Activated CD4-positive, CD25-positive, alpha-beta regulatory T cell treated with anti-CD3 and anti-CD28 coated beads, Interleukin-2, amount 50 U/mL, for 24 hours (primary cell): ENCODE data around the gene ITGB5.

ENCODE experiments used
- ATAC-seq, 2 donors: fragments of 150-1000 bp; cut with Tn5 transposase; one replicate each; pipeline ENCODE4 v1.10.0; 2021; ENCODE audit warnings: mild to moderate bottlenecking in 1 of 2, moderate library complexity in 1 of 2

Gene ITGB5

GRCh38 chr3:124895756-124896155 lies 8.6 kb upstream of the ITGB5 start:
- no peak for ATAC-seq

- no peak for ATAC-seq
These were observed 6.4 kb upstream of the ITGB5 start for GRCh38 chr3:124893526-124893925.

GRCh38 chr3:124890573-124891190 lies 3.5 kb upstream of the ITGB5 start:
- no peak for ATAC-seq

- no peak for ATAC-seq
These were observed 1.6 kb upstream of the ITGB5 start for GRCh38 chr3:124888482-124889441.

GRCh38 chr3:124887932-124888298 lies 750 bp upstream of the ITGB5 start:
- ATAC-seq = no peak

GRCh38 chr3:124886168-124887056 lies 753 bp downstream of the ITGB5 start:
- ATAC-seq = peak; percentile 48 to 58

- no peak for ATAC-seq
These were observed 1.5 kb downstream of the ITGB5 start for GRCh38 chr3:124885466-124886167.

- no peak for ATAC-seq
These were observed 2.6 kb downstream of the ITGB5 start for GRCh38 chr3:124884474-124885101.

- no peak for ATAC-seq
These were observed 3.2 kb downstream of the ITGB5 start for GRCh38 chr3:124883766-124884473.

- no peak for ATAC-seq
These were observed 4.1 kb downstream of the ITGB5 start for GRCh38 chr3:124882816-124883747.

GRCh38 chr3:124881976-124882697 lies 5.0 kb downstream of the ITGB5 start:
- ATAC-seq = no peak

GRCh38 chr3:124879337-124879680 lies 7.9 kb downstream of the ITGB5 start:
- ATAC-seq = no peak

GRCh38 chr3:124878561-124879336 lies 8.4 kb downstream of the ITGB5 start:
- ATAC-seq = no peak

GRCh38 chr3:124877674-124878073 lies 9.5 kb downstream of the ITGB5 start:
- no peak for ATAC-seq

- no peak for ATAC-seq
These were observed 10.7 kb downstream of the ITGB5 start for GRCh38 chr3:124876401-124876878.

GRCh38 chr3:124873226-124873625 lies 13.9 kb downstream of the ITGB5 start:
- ATAC-seq = no peak

- no peak for ATAC-seq
These were observed 19.7 kb downstream of the ITGB5 start for GRCh38 chr3:124867511-124867910.

- ATAC-seq = no peak
These were observed 25.2 kb downstream of the ITGB5 start for GRCh38 chr3:124862006-124862405.

- no peak for ATAC-seq
These were observed 26.1 kb downstream of the ITGB5 start for GRCh38 chr3:124861041-124861440.
